ENCODE results near the gene SCAMP1.

DNA sequence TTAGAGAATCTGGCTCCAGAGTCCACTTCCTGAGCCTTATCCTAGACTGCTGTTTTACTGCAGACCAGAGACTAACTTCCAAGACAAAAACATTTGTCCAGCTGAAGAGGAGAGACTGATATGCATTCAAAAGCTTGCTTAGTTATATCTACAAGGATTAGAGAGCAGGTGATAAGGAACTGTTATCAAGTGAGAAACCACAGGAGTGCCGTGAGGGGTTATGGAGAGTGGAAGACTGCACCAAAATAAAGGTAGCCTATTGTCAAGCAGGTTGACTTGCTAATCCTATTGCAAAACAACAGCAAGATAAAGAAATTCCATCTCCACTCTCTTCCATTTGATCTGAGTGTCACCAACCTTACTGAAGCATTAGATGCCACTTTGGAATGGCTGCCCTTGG is 139.1 kb downstream of the SCAMP1 start:
- TF ChIP-seq EZH2 (IDR thresholded peaks at IDR 0.05) (no peak), POLR2AphosphoS5 (IDR thresholded peaks at IDR 0.05; ENCODE audit: borderline replicate concordance, low read depth, low read length) (no peak), FOXP2 (optimal IDR thresholded peaks at IDR 0.05; ENCODE audit: control extremely low read depth, extremely low read length, insufficient read depth) (no peak)
